ENCODE results near the gene CARMIL3. TPM values are rescaled to one million over a fixed set of nuclear protein-coding genes. Genes with fewer than 3 reads are reported as not detected.

CARMIL3 gene
- total and polyA plus RNA-seq, 2 experiments from 2014 or later, result not detected

- TF ChIP-seq EZH2 (IDR thresholded peaks at IDR 0.05; ENCODE audit: insufficient read depth, poor library complexity, severe bottlenecking) (no peak), EZH2phosphoT487 (IDR thresholded peaks at IDR 0.05; ENCODE audit: insufficient read depth, low read depth) (no peak)
- Histone ChIP-seq H3K27me3 (replicated peaks; ENCODE audit: insufficient read depth) (no peaks in the 10 kb centered on the region), H3K36me3 (ENCODE audit: low read depth) (no peaks in the 10 kb centered on the region), H3K27ac (no peak overlapping the region), H4K20me1 (ENCODE audit: insufficient read depth) (no peaks in the 10 kb centered on the region), H3K9me2 (ENCODE audit: insufficient read depth) (no peaks in the 10 kb centered on the region), H3K4me2 (ENCODE audit: unreplicated experiment) (no peak overlapping the region), H3K4me3 (no peak overlapping the region), H3F3A (ENCODE audit: insufficient read depth) (peaks cover 12% of the 10 kb centered on the region), H2AFZ (no peak overlapping the region), H3K4me1 (ENCODE audit: insufficient read depth) (peaks cover 3% of the 10 kb centered on the region; the same call in 1 of the 2 replicates), H3K9ac (no peak overlapping the region), H3K9me3 (ENCODE audit: low read depth) (no peaks in the 10 kb centered on the region), H3K79me2 (ENCODE audit: insufficient read depth) (peaks cover 7% of the 10 kb centered on the region)
- DNase-seq, result no peak
- 82 to 87% methylated on average over 5 to 6 of the region's 6 CpGs for WGBS, 2 experiments (ENCODE audit: low coverage in 1 of 2, low lambda C conversion rate in 2 of 2, missing lambda C conversion rate in 2 of 2)
- in situ Hi-C loops (cut with MboI), result no loop called here
These were observed 38.1 kb downstream of the CARMIL3 start for GRCh38 chr14:24089890-24090289.

- no peak for DNase-seq
- no peak overlapping the region for H3K4me3 ChIP-seq
- peaks cover 10% of the 10 kb centered on the region for H3K4me1 ChIP-seq (ENCODE audit: insufficient read depth)
- H4K20me1 ChIP-seq (ENCODE audit: insufficient read depth), result no peaks in the 10 kb centered on the region
- H3K9me3 ChIP-seq (ENCODE audit: low read depth), result no peaks in the 10 kb centered on the region
- no peak overlapping the region for H3K9ac ChIP-seq
- H3F3A ChIP-seq (ENCODE audit: insufficient read depth), result peaks cover 12% of the 10 kb centered on the region
- H3K27ac ChIP-seq, result no peak overlapping the region
- in situ Hi-C loops (cut with MboI), result no loop called here
- TF ChIP-seq EZH2 (IDR thresholded peaks at IDR 0.05; ENCODE audit: insufficient read depth, poor library complexity, severe bottlenecking), result no peak
- no peak for TF ChIP-seq EZH2phosphoT487 (IDR thresholded peaks at IDR 0.05; ENCODE audit: insufficient read depth, low read depth)
- no peak overlapping the region for H2AFZ ChIP-seq
- H3K4me2 ChIP-seq (ENCODE audit: unreplicated experiment), result no peak overlapping the region
- H3K79me2 ChIP-seq (ENCODE audit: insufficient read depth), result peaks cover 30% of the 10 kb centered on the region
- peaks cover 5% of the 10 kb centered on the region; the same call in 1 of the 2 replicates for H3K36me3 ChIP-seq (ENCODE audit: low read depth)
- H3K27me3 ChIP-seq (replicated peaks; ENCODE audit: insufficient read depth), result no peaks in the 10 kb centered on the region
- H3K9me2 ChIP-seq (ENCODE audit: insufficient read depth), result no peaks in the 10 kb centered on the region
These were observed 40.3 kb downstream of the CARMIL3 start for GRCh38 chr14:24092110-24092504.

- TF ChIP-seq EZH2 (IDR thresholded peaks at IDR 0.05; ENCODE audit: insufficient read depth, poor library complexity, severe bottlenecking) (no peak), EZH2phosphoT487 (IDR thresholded peaks at IDR 0.05; ENCODE audit: insufficient read depth, low read depth) (no peak)
- Histone ChIP-seq H3K36me3 (ENCODE audit: low read depth) (peaks cover 7% of the 10 kb centered on the region; the same call in 1 of the 2 replicates), H4K20me1 (ENCODE audit: insufficient read depth) (no peaks in the 10 kb centered on the region), H3K9me3 (ENCODE audit: low read depth) (no peaks in the 10 kb centered on the region), H3K4me1 (ENCODE audit: insufficient read depth) (peaks cover 10% of the 10 kb centered on the region), H3K27ac (no peak overlapping the region), H3K9me2 (ENCODE audit: insufficient read depth) (no peaks in the 10 kb centered on the region), H3K9ac (no peak overlapping the region), H2AFZ (peak overlapping the region; percentile 10; the same call in 1 of the 2 replicates), H3K4me3 (no peak overlapping the region), H3K4me2 (ENCODE audit: unreplicated experiment) (no peak overlapping the region), H3K27me3 (replicated peaks; ENCODE audit: insufficient read depth) (no peaks in the 10 kb centered on the region), H3F3A (ENCODE audit: insufficient read depth) (peaks cover 12% of the 10 kb centered on the region), H3K79me2 (ENCODE audit: insufficient read depth) (peaks cover 30% of the 10 kb centered on the region)
- in situ Hi-C loops (cut with MboI), result no loop called here
- 71% methylated on average over 4 of the region's 4 CpGs for whole genome bisulfite sequencing, 2 experiments (ENCODE audit: low coverage in 1 of 2, low lambda C conversion rate in 2 of 2, missing lambda C conversion rate in 2 of 2)
- DNase-seq, result peak; percentile 20
These were observed 40.8 kb downstream of the CARMIL3 start for GRCh38 chr14:24092505-24093206.

- TF ChIP-seq EZH2 (IDR thresholded peaks at IDR 0.05; ENCODE audit: insufficient read depth, poor library complexity, severe bottlenecking), result no peak
- no peak for TF ChIP-seq EZH2phosphoT487 (IDR thresholded peaks at IDR 0.05; ENCODE audit: insufficient read depth, low read depth)
- Histone ChIP-seq H3F3A (ENCODE audit: insufficient read depth) (peaks cover 12% of the 10 kb centered on the region), H3K4me2 (ENCODE audit: unreplicated experiment) (no peak overlapping the region), H3K9me3 (ENCODE audit: low read depth) (no peaks in the 10 kb centered on the region), H4K20me1 (ENCODE audit: insufficient read depth) (no peaks in the 10 kb centered on the region), H3K9me2 (ENCODE audit: insufficient read depth) (no peaks in the 10 kb centered on the region), H3K27me3 (replicated peaks; ENCODE audit: insufficient read depth) (no peaks in the 10 kb centered on the region), H3K4me3 (no peak overlapping the region), H2AFZ (peak overlapping the region; percentile 75), H3K36me3 (ENCODE audit: low read depth) (peaks cover 14% of the 10 kb centered on the region; the same call in 1 of the 2 replicates), H3K79me2 (ENCODE audit: insufficient read depth) (peaks cover 30% of the 10 kb centered on the region), H3K9ac (peak overlapping the region; percentile 91), H3K27ac (peak overlapping the region; percentile 63), H3K4me1 (ENCODE audit: insufficient read depth) (peaks cover 10% of the 10 kb centered on the region)
- in situ Hi-C loops (cut with MboI), result no loop called here
- DNase-seq, result no peak
- 72 to 77% methylated on average over 19 of the region's 19 CpGs for WGBS, 2 experiments (ENCODE audit: low coverage in 1 of 2, low lambda C conversion rate in 2 of 2, missing lambda C conversion rate in 2 of 2)
These were observed 41.5 kb downstream of the CARMIL3 start for GRCh38 chr14:24093207-24093900.

All from GM23248 (cell line).